Activated CD8-positive, alpha-beta memory T cell treated with anti-CD3 and anti-CD28 coated beads for 1 hour (primary cell): ENCODE results near the gene ATP10A.
A peak's percentile ranks its signal among the peaks of the same experiment; 100 is the strongest.

Source experiments
- DNase-seq, 2 donors: peaks; one replicate each; pipeline ENCODE4 v3.0.0-alpha.2; 2020; ENCODE audit warnings: low read depth in 1 of 2; ENCODE audit errors: extremely low read depth in 1 of 2

Gene ATP10A

GRCh38 chr15:25727867-25728600 lies 135.1 kb downstream of the ATP10A start:
- no peak for DNase-seq

- DNase-seq, result no peak
Observed at GRCh38 chr15:25727116-25727515, 136.0 kb downstream of the ATP10A start.

GRCh38 chr15:25725758-25726157 lies 137.4 kb downstream of the ATP10A start:
- DNase-seq, result no peak

- DNase-seq, result no peak
Observed at GRCh38 chr15:25724899-25725298, 138.2 kb downstream of the ATP10A start.

- no peak for DNase-seq
Observed at GRCh38 chr15:25721605-25721955, 141.5 kb downstream of the ATP10A start.

- no peak for DNase-seq
Observed at GRCh38 chr15:25719101-25719985, 143.8 kb downstream of the ATP10A start.

- DNase-seq, result no peak
Observed at GRCh38 chr15:25718597-25718996, 144.5 kb downstream of the ATP10A start.

- no peak for DNase-seq
Observed at GRCh38 chr15:25718169-25718536, 145.0 kb downstream of the ATP10A start.

- DNase-seq, result no peak
Observed at GRCh38 chr15:25717457-25718168, 145.5 kb downstream of the ATP10A start.

- DNase-seq, result no peak
Observed at GRCh38 chr15:25717127-25717456, 146.0 kb downstream of the ATP10A start.

- no peak for DNase-seq
Observed at GRCh38 chr15:25716414-25717126, 146.6 kb downstream of the ATP10A start.

- DNase-seq, result no peak
Observed at GRCh38 chr15:25715536-25716413, 147.4 kb downstream of the ATP10A start.

GRCh38 chr15:25714538-25714840 lies 148.6 kb downstream of the ATP10A start:
- DNase-seq, result no peak

GRCh38 chr15:25713736-25714537 lies 149.2 kb downstream of the ATP10A start:
- no peak for DNase-seq

- no peak for DNase-seq
Observed at GRCh38 chr15:25712961-25713355, 150.2 kb downstream of the ATP10A start.

- DNase-seq, result no peak
Observed at GRCh38 chr15:25712192-25712960, 150.8 kb downstream of the ATP10A start.

- no peak for DNase-seq
Observed at GRCh38 chr15:25711691-25712090, 151.4 kb downstream of the ATP10A start.

GRCh38 chr15:25711164-25711563 lies 152.0 kb downstream of the ATP10A start:
- no peak for DNase-seq

GRCh38 chr15:25710184-25710583 lies 152.9 kb downstream of the ATP10A start:
- DNase-seq, result peak in 1 of 2 donors; percentile 16
